GM12892 (cell line): Measurements from ENCODE around the gene ITIH3.

Source experiments
- POLR2A ChIP-seq: IDR thresholded peaks from 2 replicates; pipeline ENCODE4 v1.6.1; 2011; ENCODE audit warnings: low read depth, low read length, control low read depth
- POLR2AphosphoS5 ChIP-seq: IDR thresholded peaks from 2 replicates; pipeline ENCODE4 v1.6.1; 2011; ENCODE audit warnings: low read depth, low read length, control low read depth
- TAF1 ChIP-seq: IDR thresholded peaks from 2 replicates; pipeline ENCODE4 v1.6.1; 2011; ENCODE audit warnings: low read depth, mild to moderate bottlenecking, control low read depth, low read length, borderline replicate concordance

DNA sequence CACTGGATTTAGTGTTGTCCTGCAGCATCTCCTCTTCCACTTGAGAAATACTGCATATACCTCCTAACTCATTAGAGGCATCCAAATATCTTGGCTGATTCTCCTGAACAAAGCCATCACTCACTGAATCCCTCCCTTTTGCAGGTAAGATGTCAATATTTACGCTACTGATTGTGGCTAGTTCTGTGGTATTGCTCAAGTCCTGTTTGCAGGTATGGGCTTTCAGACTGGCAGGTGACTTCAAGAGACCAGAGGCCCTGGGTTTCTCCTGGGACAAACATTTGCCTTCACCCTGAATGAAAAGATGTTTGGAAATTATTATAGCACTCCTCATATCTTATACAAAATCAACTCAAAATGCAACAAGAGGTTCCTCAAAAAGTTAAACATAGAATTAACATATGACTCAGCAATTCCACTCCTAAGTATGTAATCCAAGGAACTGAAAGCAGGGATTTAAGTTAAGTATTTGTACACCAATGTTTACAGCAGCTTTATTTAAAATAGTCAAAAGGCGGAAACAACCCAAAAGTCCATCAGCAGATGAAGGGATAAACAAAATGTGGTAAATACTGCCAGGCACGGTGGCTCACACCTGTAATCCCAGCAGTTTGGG lies 42.4 kb upstream of the ITIH3 start:
- TF ChIP-seq POLR2A (no peak), POLR2AphosphoS5 (no peak), TAF1 (no peak)
